ENCODE data around the gene ADRA2B.

GRCh38 chr2:96131813-96132745, 15.7 kb upstream of the ADRA2B start:
- TF ChIP-seq CTCF (IDR thresholded peaks at IDR 0.05; ENCODE audit: low read length) (no peak), EZH2 (IDR thresholded peaks at IDR 0.05; ENCODE audit: borderline replicate concordance, low read length) (no peak)

Data from OCI-LY1 (cell line).